ENCODE data around the gene APLN. TPM values are rescaled to one million over a fixed set of nuclear protein-coding genes. Genes with fewer than 3 reads are reported as not detected.

The APLN gene
- polyA plus RNA-seq, 2 donors = 0.22 to 0.31 TPM

GRCh38 chrX:129632443-129632842 is 22.3 kb downstream of the APLN start:
- Histone ChIP-seq H3K27ac (ENCODE audit: low read depth in 2 of 2, low read length in 1 of 2) (no peak overlapping the region), H3K36me3 (ENCODE audit: control insufficient read depth in 2 of 2, insufficient read depth in 2 of 2, low read length in 1 of 2) (no peaks in the 10 kb centered on the region), H3K4me3 (ENCODE audit: low read depth in 1 of 2, low read length in 2 of 2) (no peak overlapping the region), H3K9me3 (ENCODE audit: control insufficient read depth in 2 of 2, insufficient read depth in 1 of 2, low read depth in 1 of 2, low read length in 1 of 2) (no peaks in the 10 kb centered on the region), H3K27me3 (ENCODE audit: control insufficient read depth in 1 of 2, insufficient read depth in 2 of 2, low read length in 2 of 2) (no peaks in the 10 kb centered on the region), H3K4me1 (ENCODE audit: control insufficient read depth in 2 of 2, insufficient read depth in 2 of 2, low read length in 1 of 2) (peaks cover 0 to 5% of the 10 kb centered on the region in 2 donors)
- WGBS, 2 donors = 58 to 70% methylated on average over 7 of the region's 7 CpGs

DNA sequence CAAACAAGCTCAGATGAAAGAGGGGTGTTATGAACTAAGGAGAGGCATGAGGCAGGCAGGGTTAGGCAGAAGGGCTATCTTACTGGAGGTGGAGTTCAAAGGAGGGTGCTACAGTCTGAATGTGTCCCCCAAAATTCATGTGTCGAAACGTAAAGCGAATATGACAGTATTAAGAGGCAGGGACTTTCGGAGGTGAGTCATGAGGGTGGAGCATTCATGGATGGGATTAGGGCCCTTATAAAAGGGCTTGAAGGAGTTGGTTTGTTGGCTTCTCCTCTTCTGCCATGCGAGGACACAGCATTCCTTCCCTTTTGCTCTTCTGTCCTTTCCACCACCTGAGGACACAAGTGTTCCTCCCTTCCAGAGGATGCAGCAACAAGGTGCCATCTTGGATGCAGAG is 22.9 kb downstream of the APLN start:
- Histone ChIP-seq H3K27me3 (ENCODE audit: control insufficient read depth in 1 of 2, insufficient read depth in 2 of 2, low read length in 2 of 2) (no peaks in the 10 kb centered on the region), H3K9me3 (ENCODE audit: control insufficient read depth in 2 of 2, insufficient read depth in 1 of 2, low read depth in 1 of 2, low read length in 1 of 2) (no peaks in the 10 kb centered on the region), H3K4me3 (ENCODE audit: low read depth in 1 of 2, low read length in 2 of 2) (no peak overlapping the region), H3K36me3 (ENCODE audit: control insufficient read depth in 2 of 2, insufficient read depth in 2 of 2, low read length in 1 of 2) (no peaks in the 10 kb centered on the region), H3K4me1 (ENCODE audit: control insufficient read depth in 2 of 2, insufficient read depth in 2 of 2, low read length in 1 of 2) (peaks cover 0 to 3% of the 10 kb centered on the region in 2 donors), H3K27ac (ENCODE audit: low read depth in 2 of 2, low read length in 1 of 2) (no peak overlapping the region)
- 45 to 69% methylated on average over 5 of the region's 5 CpGs for WGBS, 2 donors

GRCh38 chrX:129629837-129630236 is 24.9 kb downstream of the APLN start:
- 63 to 65% methylated on average over 7 of the region's 7 CpGs for WGBS, 2 donors
- H3K4me1 ChIP-seq (ENCODE audit: control insufficient read depth in 2 of 2, insufficient read depth in 2 of 2, low read length in 1 of 2) = peaks cover 0 to 3% of the 10 kb centered on the region in 2 donors
- no peaks in the 10 kb centered on the region for H3K27me3 ChIP-seq (ENCODE audit: control insufficient read depth in 1 of 2, insufficient read depth in 2 of 2, low read length in 2 of 2)
- no peak overlapping the region for H3K4me3 ChIP-seq (ENCODE audit: low read depth in 1 of 2, low read length in 2 of 2)
- no peaks in the 10 kb centered on the region for H3K36me3 ChIP-seq (ENCODE audit: control insufficient read depth in 2 of 2, insufficient read depth in 2 of 2, low read length in 1 of 2)
- no peak overlapping the region for H3K27ac ChIP-seq (ENCODE audit: low read depth in 2 of 2, low read length in 1 of 2)
- no peaks in the 10 kb centered on the region for H3K9me3 ChIP-seq (ENCODE audit: control insufficient read depth in 2 of 2, insufficient read depth in 1 of 2, low read depth in 1 of 2, low read length in 1 of 2)

DNA sequence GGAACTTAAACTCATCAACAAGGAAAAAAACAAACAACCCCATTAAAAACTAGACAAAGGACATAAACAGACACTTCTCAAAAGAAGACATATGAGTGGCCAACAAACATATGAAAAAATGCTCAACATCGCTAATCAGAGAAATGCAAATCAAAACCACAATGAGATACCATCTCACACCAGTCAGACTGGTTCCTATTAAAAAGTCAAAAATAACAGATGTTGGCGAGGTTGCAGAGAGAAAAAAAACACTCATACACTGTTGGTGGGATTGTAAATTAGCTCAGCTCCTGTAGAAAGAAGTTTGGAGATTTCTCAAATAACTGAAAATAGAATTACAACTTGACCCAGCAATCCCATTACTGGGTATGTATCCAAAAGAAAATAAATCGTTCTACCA is 28.7 kb downstream of the APLN start:
- Histone ChIP-seq H3K4me1 (ENCODE audit: control insufficient read depth in 2 of 2, insufficient read depth in 2 of 2, low read length in 1 of 2) (no peaks in the 10 kb centered on the region), H3K9me3 (ENCODE audit: control insufficient read depth in 2 of 2, insufficient read depth in 1 of 2, low read depth in 1 of 2, low read length in 1 of 2) (no peaks in the 10 kb centered on the region), H3K27me3 (ENCODE audit: control insufficient read depth in 1 of 2, insufficient read depth in 2 of 2, low read length in 2 of 2) (no peaks in the 10 kb centered on the region), H3K36me3 (ENCODE audit: control insufficient read depth in 2 of 2, insufficient read depth in 2 of 2, low read length in 1 of 2) (no peaks in the 10 kb centered on the region), H3K4me3 (ENCODE audit: low read depth in 1 of 2, low read length in 2 of 2) (no peak overlapping the region), H3K27ac (ENCODE audit: low read depth in 2 of 2, low read length in 1 of 2) (no peak overlapping the region)
- whole genome bisulfite sequencing, 2 donors = 43 to 61% methylated on average over 3 of the region's 3 CpGs

- H3K27ac ChIP-seq (ENCODE audit: low read depth in 2 of 2, low read length in 1 of 2) = no peak overlapping the region
- WGBS, 2 donors = 63 to 64% methylated on average over 10 of the region's 10 CpGs
- no peaks in the 10 kb centered on the region for H3K9me3 ChIP-seq (ENCODE audit: control insufficient read depth in 2 of 2, insufficient read depth in 1 of 2, low read depth in 1 of 2, low read length in 1 of 2)
- H3K36me3 ChIP-seq (ENCODE audit: control insufficient read depth in 2 of 2, insufficient read depth in 2 of 2, low read length in 1 of 2) = no peaks in the 10 kb centered on the region
- no peaks in the 10 kb centered on the region for H3K4me1 ChIP-seq (ENCODE audit: control insufficient read depth in 2 of 2, insufficient read depth in 2 of 2, low read length in 1 of 2)
- no peaks in the 10 kb centered on the region for H3K27me3 ChIP-seq (ENCODE audit: control insufficient read depth in 1 of 2, insufficient read depth in 2 of 2, low read length in 2 of 2)
- no peak overlapping the region for H3K4me3 ChIP-seq (ENCODE audit: low read depth in 1 of 2, low read length in 2 of 2)
Measured at GRCh38 chrX:129622757-129623301, 31.9 kb downstream of the APLN start.

DNA sequence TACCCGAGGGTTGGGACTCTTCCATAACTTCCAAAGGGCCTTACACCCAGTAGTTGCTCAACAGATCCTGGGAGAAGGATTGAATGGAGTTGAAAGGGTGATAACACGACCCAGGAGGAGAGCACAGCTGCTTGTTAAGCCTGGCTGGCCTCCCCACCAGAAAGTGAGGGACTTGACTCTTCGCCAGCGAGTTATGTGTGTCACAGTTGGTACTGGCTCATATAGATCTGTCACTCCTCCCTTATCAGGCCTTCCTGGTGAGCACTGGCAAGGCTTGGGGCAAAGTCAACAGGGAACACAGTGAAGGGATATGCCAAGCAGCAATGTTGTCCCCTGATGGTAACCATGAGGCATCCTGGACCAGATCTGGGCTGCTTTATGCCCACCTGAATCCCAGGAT is 35.8 kb downstream of the APLN start:
- Histone ChIP-seq H3K4me1 (ENCODE audit: control insufficient read depth in 2 of 2, insufficient read depth in 2 of 2, low read length in 1 of 2) (no peaks in the 10 kb centered on the region), H3K4me3 (ENCODE audit: low read depth in 1 of 2, low read length in 2 of 2) (no peak overlapping the region), H3K27ac (ENCODE audit: low read depth in 2 of 2, low read length in 1 of 2) (no peak overlapping the region), H3K9me3 (ENCODE audit: control insufficient read depth in 2 of 2, insufficient read depth in 1 of 2, low read depth in 1 of 2, low read length in 1 of 2) (no peaks in the 10 kb centered on the region), H3K36me3 (ENCODE audit: control insufficient read depth in 2 of 2, insufficient read depth in 2 of 2, low read length in 1 of 2) (no peaks in the 10 kb centered on the region), H3K27me3 (ENCODE audit: control insufficient read depth in 1 of 2, insufficient read depth in 2 of 2, low read length in 2 of 2) (no peaks in the 10 kb centered on the region)
- WGBS, 2 donors = 64 to 87% methylated on average over 4 of the region's 4 CpGs

DNA sequence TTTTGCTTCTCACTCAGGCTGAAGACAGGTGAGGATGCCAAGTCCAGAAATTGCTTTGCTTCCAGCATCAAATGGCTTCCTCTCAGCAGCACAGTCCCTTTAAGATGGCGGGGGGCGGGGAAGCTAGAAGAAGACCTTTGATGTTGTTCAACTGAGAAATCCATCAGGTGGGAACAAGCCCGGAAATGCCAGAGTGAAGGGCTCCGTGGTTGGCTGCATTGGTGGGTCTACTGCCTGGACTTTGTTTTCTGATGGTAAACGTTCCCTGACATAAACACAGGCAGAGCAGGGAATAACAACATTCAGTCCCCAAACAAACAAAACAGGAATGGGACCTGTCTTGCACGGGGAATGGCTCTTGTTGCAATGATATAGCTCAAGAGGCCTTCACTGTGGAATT is 37.3 kb downstream of the APLN start:
- Histone ChIP-seq H3K9me3 (ENCODE audit: control insufficient read depth in 2 of 2, insufficient read depth in 1 of 2, low read depth in 1 of 2, low read length in 1 of 2) (no peaks in the 10 kb centered on the region), H3K4me1 (ENCODE audit: control insufficient read depth in 2 of 2, insufficient read depth in 2 of 2, low read length in 1 of 2) (no peaks in the 10 kb centered on the region), H3K27me3 (ENCODE audit: control insufficient read depth in 1 of 2, insufficient read depth in 2 of 2, low read length in 2 of 2) (no peaks in the 10 kb centered on the region), H3K4me3 (ENCODE audit: low read depth in 1 of 2, low read length in 2 of 2) (no peak overlapping the region), H3K36me3 (ENCODE audit: control insufficient read depth in 2 of 2, insufficient read depth in 2 of 2, low read length in 1 of 2) (no peaks in the 10 kb centered on the region), H3K27ac (ENCODE audit: low read depth in 2 of 2, low read length in 1 of 2) (no peak overlapping the region)
- WGBS, 2 donors = 59 to 64% methylated on average over 6 of the region's 6 CpGs

DNA sequence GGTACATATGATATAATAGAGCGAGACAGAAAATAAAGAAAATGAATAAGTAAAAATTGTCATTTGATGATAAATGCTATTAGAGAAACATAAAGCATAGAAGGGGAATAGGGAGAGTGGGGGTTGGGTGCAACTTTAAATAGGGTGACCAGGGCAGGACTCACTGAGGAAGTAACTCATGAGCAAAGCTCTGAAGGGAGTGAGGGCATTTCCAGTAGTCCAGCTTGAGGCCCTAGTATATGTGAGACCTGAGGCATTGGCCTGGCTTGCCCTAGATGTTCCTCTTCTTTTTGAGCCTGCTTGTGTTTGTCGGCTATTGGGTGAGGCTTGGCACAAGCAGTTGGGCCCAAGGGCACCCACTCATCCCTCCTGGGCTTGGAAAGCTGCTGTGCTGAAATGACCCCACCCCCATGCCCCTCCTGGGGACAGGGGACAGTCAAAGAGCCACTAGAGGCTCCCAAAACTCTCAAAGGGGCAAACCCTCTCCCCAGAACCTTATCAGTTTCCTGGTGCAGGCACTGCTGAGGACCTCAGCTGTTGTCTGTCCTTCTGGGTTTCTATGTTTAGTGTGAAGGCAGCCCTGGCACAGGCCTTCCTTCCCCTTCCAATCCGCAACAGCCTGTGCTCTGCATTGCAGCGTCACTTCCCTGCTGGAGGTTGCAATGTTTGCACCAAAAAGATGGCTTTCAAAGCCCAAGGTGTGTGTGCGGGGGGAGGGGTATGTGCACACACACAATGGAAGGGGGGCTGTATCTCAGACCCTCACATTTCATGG is 40.1 kb downstream of the APLN start:
- no peaks in the 10 kb centered on the region for H3K36me3 ChIP-seq (ENCODE audit: control insufficient read depth in 2 of 2, insufficient read depth in 2 of 2, low read length in 1 of 2)
- 77 to 85% methylated on average over 5 of the region's 5 CpGs for WGBS, 2 donors
- no peak overlapping the region for H3K27ac ChIP-seq (ENCODE audit: low read depth in 2 of 2, low read length in 1 of 2)
- H3K9me3 ChIP-seq (ENCODE audit: control insufficient read depth in 2 of 2, insufficient read depth in 1 of 2, low read depth in 1 of 2, low read length in 1 of 2) = no peaks in the 10 kb centered on the region
- H3K4me1 ChIP-seq (ENCODE audit: control insufficient read depth in 2 of 2, insufficient read depth in 2 of 2, low read length in 1 of 2) = no peaks in the 10 kb centered on the region
- H3K4me3 ChIP-seq (ENCODE audit: low read depth in 1 of 2, low read length in 2 of 2) = no peak overlapping the region
- H3K27me3 ChIP-seq (ENCODE audit: control insufficient read depth in 1 of 2, insufficient read depth in 2 of 2, low read length in 2 of 2) = no peaks in the 10 kb centered on the region

DNA sequence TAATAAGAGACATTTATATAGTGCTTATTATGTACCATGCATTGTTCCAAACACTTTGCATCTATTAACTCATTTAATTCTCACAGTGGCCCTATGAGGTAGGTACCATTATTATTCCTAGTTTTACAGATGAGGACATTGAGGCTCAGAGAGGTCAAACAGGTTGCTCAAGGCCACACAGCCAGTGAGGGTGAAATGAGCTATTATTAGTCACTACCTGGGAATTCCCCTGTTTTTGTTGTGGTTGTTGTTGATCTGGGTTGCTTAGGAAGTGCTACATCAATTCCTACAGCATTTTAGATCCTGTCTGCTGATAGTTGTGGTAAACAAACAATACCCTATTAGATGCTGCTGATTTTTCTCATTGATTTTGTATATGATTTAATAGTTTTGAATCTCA is 41.2 kb downstream of the APLN start:
- Histone ChIP-seq H3K36me3 (ENCODE audit: control insufficient read depth in 2 of 2, insufficient read depth in 2 of 2, low read length in 1 of 2) (no peaks in the 10 kb centered on the region), H3K27me3 (ENCODE audit: control insufficient read depth in 1 of 2, insufficient read depth in 2 of 2, low read length in 2 of 2) (no peaks in the 10 kb centered on the region), H3K4me3 (ENCODE audit: low read depth in 1 of 2, low read length in 2 of 2) (no peak overlapping the region), H3K27ac (ENCODE audit: low read depth in 2 of 2, low read length in 1 of 2) (no peak overlapping the region), H3K4me1 (ENCODE audit: control insufficient read depth in 2 of 2, insufficient read depth in 2 of 2, low read length in 1 of 2) (no peaks in the 10 kb centered on the region), H3K9me3 (ENCODE audit: control insufficient read depth in 2 of 2, insufficient read depth in 1 of 2, low read depth in 1 of 2, low read length in 1 of 2) (no peaks in the 10 kb centered on the region)

DNA sequence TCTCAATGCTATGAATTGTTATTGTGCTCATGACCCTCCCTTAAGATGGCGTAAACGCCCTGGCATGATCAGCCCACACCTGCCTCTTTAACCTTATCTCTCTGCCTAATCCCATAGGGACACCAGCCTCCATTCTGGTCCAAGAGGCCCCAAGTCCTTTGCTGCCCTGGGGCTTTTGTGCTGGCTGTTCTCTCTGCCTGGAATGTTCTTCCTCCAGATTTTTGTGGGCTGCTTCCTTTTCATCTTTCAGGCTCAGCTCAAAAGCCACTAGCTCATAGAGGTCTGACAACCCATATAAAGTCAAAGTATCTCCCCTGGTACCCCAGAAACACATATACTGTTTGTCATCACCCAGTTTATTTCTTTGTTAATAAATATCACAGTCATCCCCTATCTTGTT is 42.4 kb downstream of the APLN start:
- Histone ChIP-seq H3K4me3 (ENCODE audit: low read depth in 1 of 2, low read length in 2 of 2) (no peak overlapping the region), H3K4me1 (ENCODE audit: control insufficient read depth in 2 of 2, insufficient read depth in 2 of 2, low read length in 1 of 2) (no peaks in the 10 kb centered on the region), H3K9me3 (ENCODE audit: control insufficient read depth in 2 of 2, insufficient read depth in 1 of 2, low read depth in 1 of 2, low read length in 1 of 2) (no peaks in the 10 kb centered on the region), H3K27ac (ENCODE audit: low read depth in 2 of 2, low read length in 1 of 2) (no peak overlapping the region), H3K27me3 (ENCODE audit: control insufficient read depth in 1 of 2, insufficient read depth in 2 of 2, low read length in 2 of 2) (no peaks in the 10 kb centered on the region), H3K36me3 (ENCODE audit: control insufficient read depth in 2 of 2, insufficient read depth in 2 of 2, low read length in 1 of 2) (no peaks in the 10 kb centered on the region)
- WGBS, 2 donors = 61 to 93% methylated on average over 2 of the region's 2 CpGs

Measured in esophagus (tissue), 2 donors.